GM23338 (cell line): Measurements from ENCODE around the gene GALNT14. TPM values are rescaled to one million over a fixed set of nuclear protein-coding genes. Genes with fewer than 3 reads are reported as not detected.

Source experiments
- ATAC-seq: fragments of 200-7000 bp; cut with Tn5 transposase; 3 replicates; pipeline ENCODE4 v1.9.1; 2020
- DNase-seq: peaks from one replicate; pipeline ENCODE4 v3.0.0-alpha.2; 2015; ENCODE audit warnings: low spot score
- H2AFZ ChIP-seq: fragments of 200-600 bp; sonication (generic); 2 replicates; pipeline ENCODE4 v1.8.0; 2016; ENCODE audit warnings: antibody characterized with exemption, mild to moderate bottlenecking, moderate library complexity
- H3F3A ChIP-seq: fragments of 200-600 bp; sonication (generic); replicated peaks from 2 replicates; pipeline ENCODE4 v1.8.0; 2017; ENCODE audit warnings: antibody characterized with exemption, mixed run types, low read depth
- H3K27ac ChIP-seq: fragments of 200-600 bp; sonication (generic); 2 replicates; pipeline ENCODE4 v1.6.1; 2016; ENCODE audit warnings: low read depth
- H3K27me3 ChIP-seq: fragments of 200-600 bp; sonication (generic); 2 replicates; pipeline ENCODE4 v1.8.0; 2016; ENCODE audit warnings: mild to moderate bottlenecking, mixed run types, moderate library complexity; ENCODE audit not compliant: insufficient read depth
- H3K36me3 ChIP-seq: fragments of 200-600 bp; sonication (generic); 2 replicates; pipeline ENCODE4 v1.8.0; 2016; ENCODE audit warnings: mild to moderate bottlenecking; ENCODE audit not compliant: insufficient read depth
- H3K4me1 ChIP-seq: fragments of 200-600 bp; sonication (generic); 2 replicates; pipeline ENCODE4 v1.8.0; 2016; ENCODE audit warnings: mild to moderate bottlenecking, moderate library complexity; ENCODE audit not compliant: insufficient read depth
- H3K4me2 ChIP-seq: fragments of 200-600 bp; sonication (generic); 2 replicates; pipeline ENCODE4 v1.7.1; 2017; ENCODE audit warnings: mixed run types
- H3K4me3 ChIP-seq: fragments of 200-600 bp; sonication (generic); 2 replicates; pipeline ENCODE4 v1.6.1; 2016; ENCODE audit warnings: mixed run types
- H3K79me2 ChIP-seq: fragments of 200-600 bp; sonication (generic); replicated peaks from 2 replicates; pipeline ENCODE4 v1.8.0; 2017; ENCODE audit warnings: mild to moderate bottlenecking; ENCODE audit not compliant: insufficient read depth
- H3K9me2 ChIP-seq: fragments of 200-600 bp; sonication (generic); 2 replicates; pipeline ENCODE4 v1.8.0; 2017; ENCODE audit not compliant: insufficient read depth
- H4K20me1 ChIP-seq: fragments of 200-600 bp; sonication (generic); replicated peaks from 2 replicates; pipeline ENCODE4 v1.8.0; 2017; ENCODE audit warnings: mild to moderate bottlenecking; ENCODE audit not compliant: insufficient read depth
- H3K27ac Mint-ChIP-seq: 2 replicates; pipeline ENCODE4 v1.8.0; 2020; ENCODE audit warnings: inconsistent platforms, mild to moderate bottlenecking, moderate library complexity, mixed read lengths
- H3K27me3 Mint-ChIP-seq: 3 replicates; pipeline ENCODE4 v1.8.0; 2022; ENCODE audit warnings: low read depth, mild to moderate bottlenecking, moderate library complexity, mixed read lengths, inconsistent platforms; ENCODE audit not compliant: insufficient read depth, poor library complexity
- H3K36me3 Mint-ChIP-seq: 3 replicates; pipeline ENCODE4 v1.8.0; 2021; ENCODE audit warnings: low read depth, mild to moderate bottlenecking, inconsistent platforms, moderate library complexity, mixed read lengths
- H3K4me1 Mint-ChIP-seq: 3 replicates; pipeline ENCODE4 v1.8.0; 2020; ENCODE audit warnings: mild to moderate bottlenecking, inconsistent platforms, mixed read lengths
- H3K4me3 Mint-ChIP-seq: 3 replicates; pipeline ENCODE4 v1.8.0; 2021; ENCODE audit warnings: moderate library complexity, mild to moderate bottlenecking, inconsistent platforms, mixed read lengths
- H3K9me3 Mint-ChIP-seq: 3 replicates; pipeline ENCODE4 v1.8.0; 2020; ENCODE audit warnings: moderate library complexity, mild to moderate bottlenecking, inconsistent platforms, mixed read lengths
- CREB1 ChIP-seq: fragments of 250-450 bp; sonication (Bioruptor Pico); IDR thresholded peaks from 2 replicates; pipeline ENCODE4 v1.5.0; 2020; ENCODE audit warnings: low read depth, mild to moderate bottlenecking, moderate library complexity
- EZH2 ChIP-seq: fragments of 200-600 bp; sonication (generic); IDR thresholded peaks from one replicate; pipeline ENCODE4 v1.8.0; 2017; ENCODE audit warnings: antibody characterized with exemption, mild to moderate bottlenecking, low read depth; ENCODE audit not compliant: unreplicated experiment
- EZH2phosphoT487 ChIP-seq: fragments of 200-600 bp; sonication (generic); IDR thresholded peaks from one replicate; pipeline ENCODE4 v1.8.1; 2018; ENCODE audit warnings: antibody characterized with exemption; ENCODE audit not compliant: unreplicated experiment
- JUNB ChIP-seq: IDR thresholded peaks from one replicate; pipeline ENCODE4 v1.6.1; 2016; ENCODE audit warnings: antibody characterized with exemption; ENCODE audit not compliant: unreplicated experiment
- NANOG ChIP-seq: IDR thresholded peaks from 2 replicates; pipeline ENCODE4 v1.6.1; 2016; ENCODE audit warnings: antibody characterized with exemption, borderline replicate concordance
- POLR2AphosphoS5 ChIP-seq: IDR thresholded peaks from 2 replicates; pipeline ENCODE4 v1.6.1; 2016; ENCODE audit warnings: antibody characterized with exemption, low read depth
- STAT1 ChIP-seq: IDR thresholded peaks from one replicate; pipeline ENCODE4 v1.6.1; 2016; ENCODE audit warnings: antibody characterized with exemption; ENCODE audit not compliant: unreplicated experiment
- ZNF114 ChIP-seq: fragments of 250-450 bp; sonication (Bioruptor Pico); IDR thresholded peaks from 2 replicates; pipeline ENCODE4 v1.5.0; 2020; ENCODE audit warnings: mild to moderate bottlenecking, moderate library complexity
- ZNF331 ChIP-seq: fragments of 250-450 bp; sonication (Bioruptor Pico); IDR thresholded peaks from 2 replicates; pipeline ENCODE4 v1.5.0; 2020; ENCODE audit warnings: low read depth, mild to moderate bottlenecking, moderate library complexity
- polyA plus RNA-seq: library from polyadenylated mRNA; unstranded; fragments of >200 nt; fragmentation: Nextera tagmentation; extraction: Ambion mirVana; gene quantifications from 2 replicates; pipeline ENCODE4 v1.2.1, GENCODE V29; 2016
- total RNA-seq: library from RNA; depleted of rRNA; stranded (reverse); fragments of >200 nt; shearing (Covaris generic); gene quantifications from 2 replicates; pipeline ENCODE4 v1.2.3, GENCODE V29; 2014
- TF ChIP-seq, protein P1 (sequence below): fragments of 250-450 bp; sonication (Bioruptor Pico); IDR thresholded peaks from 2 replicates; pipeline ENCODE4 v1.5.0; 2020; ENCODE audit warnings: mild to moderate bottlenecking, moderate library complexity
- TF ChIP-seq, protein P2 (sequence below), 2 experiments: fragments of 200-600 bp in 1 of 2; sonication (generic) in 1 of 2; conservative IDR thresholded peaks; 2 replicates each; pipeline versions ENCODE4 v1.5.1 to v1.6.1; 2016 to 2017; ENCODE audit warnings: antibody characterized with exemption in 2 of 2, low read depth in 2 of 2, mild to moderate bottlenecking in 2 of 2, moderate library complexity in 1 of 2
- TF ChIP-seq, protein P3 (sequence below): IDR thresholded peaks from one replicate; pipeline ENCODE4 v1.6.1; 2018; ENCODE audit warnings: antibody characterized with exemption; ENCODE audit not compliant: unreplicated experiment
- TF ChIP-seq, protein P4 (sequence below): IDR thresholded peaks from 2 replicates; pipeline ENCODE4 v1.6.1; 2016; ENCODE audit warnings: antibody characterized with exemption

The GALNT14 gene
- total and polyA plus RNA-seq, 2 experiments from 2014 or later, result 5.4 to 7.7 TPM

DNA sequence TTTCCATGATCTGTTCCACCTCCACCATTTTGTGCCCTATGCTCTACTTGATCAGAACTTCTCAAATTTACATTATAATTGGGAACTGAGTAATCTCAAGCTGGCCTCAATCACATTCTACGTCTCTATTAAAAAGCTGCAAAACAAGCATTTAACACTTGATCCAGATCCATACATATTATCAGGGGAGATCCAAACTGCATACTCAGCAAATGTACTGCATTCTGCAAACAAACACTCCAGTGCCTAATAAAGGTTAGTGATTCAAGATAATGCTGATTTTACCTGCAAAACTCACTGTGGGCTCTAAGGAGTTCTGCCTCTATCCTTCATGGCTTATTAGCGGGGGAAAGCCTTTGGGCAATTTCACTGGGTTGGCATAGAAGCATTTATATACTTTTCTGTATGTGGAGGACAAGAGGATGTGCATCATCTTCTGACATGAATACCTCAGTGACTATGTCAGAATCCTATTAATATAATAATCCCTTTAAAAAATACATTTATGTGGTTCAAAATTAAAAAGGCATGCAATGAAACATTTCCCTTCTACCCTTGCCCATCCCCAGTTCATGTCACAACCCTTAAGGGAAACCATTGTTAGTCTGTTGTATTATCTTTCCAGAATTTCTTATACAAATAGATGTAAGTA, 40.2 kb downstream of the GALNT14 start:
- Histone ChIP-seq H3K9me2 (no peaks in the 10 kb centered on the region; the same call in none of the 2 replicates), H3K27ac (no peak overlapping the region)
- no peak for ATAC-seq

More for the DNA sequence above, 40.2 kb downstream of the GALNT14 start:
- no peak overlapping the region for H3K27ac Mint-ChIP-seq
- peaks cover 5% of the 10 kb centered on the region; the same call in 2 of the 3 replicates for H3K4me1 Mint-ChIP-seq
- H4K20me1 ChIP-seq, result no peaks in the 10 kb centered on the region
- H3F3A ChIP-seq, result no peaks in the 10 kb centered on the region
- no peaks in the 10 kb centered on the region for H3K27me3 ChIP-seq
- H3K4me2 ChIP-seq, result no peak overlapping the region
- H3K4me1 ChIP-seq, result no peaks in the 10 kb centered on the region
- H3K4me3 ChIP-seq, result no peak overlapping the region
- no peaks in the 10 kb centered on the region for H3K9me3 Mint-ChIP-seq
- H3K27me3 Mint-ChIP-seq, result no peaks in the 10 kb centered on the region
- H3K79me2 ChIP-seq, result no peaks in the 10 kb centered on the region
- TF ChIP-seq ZNF331 (CRISPR knock-in tag) (no peak), EZH2phosphoT487 (no peak), EZH2 (no peak), CREB1 (CRISPR knock-in tag) (no peak), ZNF114 (no peak), JUNB (no peak), STAT1 (no peak), POLR2AphosphoS5 (no peak), NANOG (no peak)
- TF ChIP-seq, protein P1, sequence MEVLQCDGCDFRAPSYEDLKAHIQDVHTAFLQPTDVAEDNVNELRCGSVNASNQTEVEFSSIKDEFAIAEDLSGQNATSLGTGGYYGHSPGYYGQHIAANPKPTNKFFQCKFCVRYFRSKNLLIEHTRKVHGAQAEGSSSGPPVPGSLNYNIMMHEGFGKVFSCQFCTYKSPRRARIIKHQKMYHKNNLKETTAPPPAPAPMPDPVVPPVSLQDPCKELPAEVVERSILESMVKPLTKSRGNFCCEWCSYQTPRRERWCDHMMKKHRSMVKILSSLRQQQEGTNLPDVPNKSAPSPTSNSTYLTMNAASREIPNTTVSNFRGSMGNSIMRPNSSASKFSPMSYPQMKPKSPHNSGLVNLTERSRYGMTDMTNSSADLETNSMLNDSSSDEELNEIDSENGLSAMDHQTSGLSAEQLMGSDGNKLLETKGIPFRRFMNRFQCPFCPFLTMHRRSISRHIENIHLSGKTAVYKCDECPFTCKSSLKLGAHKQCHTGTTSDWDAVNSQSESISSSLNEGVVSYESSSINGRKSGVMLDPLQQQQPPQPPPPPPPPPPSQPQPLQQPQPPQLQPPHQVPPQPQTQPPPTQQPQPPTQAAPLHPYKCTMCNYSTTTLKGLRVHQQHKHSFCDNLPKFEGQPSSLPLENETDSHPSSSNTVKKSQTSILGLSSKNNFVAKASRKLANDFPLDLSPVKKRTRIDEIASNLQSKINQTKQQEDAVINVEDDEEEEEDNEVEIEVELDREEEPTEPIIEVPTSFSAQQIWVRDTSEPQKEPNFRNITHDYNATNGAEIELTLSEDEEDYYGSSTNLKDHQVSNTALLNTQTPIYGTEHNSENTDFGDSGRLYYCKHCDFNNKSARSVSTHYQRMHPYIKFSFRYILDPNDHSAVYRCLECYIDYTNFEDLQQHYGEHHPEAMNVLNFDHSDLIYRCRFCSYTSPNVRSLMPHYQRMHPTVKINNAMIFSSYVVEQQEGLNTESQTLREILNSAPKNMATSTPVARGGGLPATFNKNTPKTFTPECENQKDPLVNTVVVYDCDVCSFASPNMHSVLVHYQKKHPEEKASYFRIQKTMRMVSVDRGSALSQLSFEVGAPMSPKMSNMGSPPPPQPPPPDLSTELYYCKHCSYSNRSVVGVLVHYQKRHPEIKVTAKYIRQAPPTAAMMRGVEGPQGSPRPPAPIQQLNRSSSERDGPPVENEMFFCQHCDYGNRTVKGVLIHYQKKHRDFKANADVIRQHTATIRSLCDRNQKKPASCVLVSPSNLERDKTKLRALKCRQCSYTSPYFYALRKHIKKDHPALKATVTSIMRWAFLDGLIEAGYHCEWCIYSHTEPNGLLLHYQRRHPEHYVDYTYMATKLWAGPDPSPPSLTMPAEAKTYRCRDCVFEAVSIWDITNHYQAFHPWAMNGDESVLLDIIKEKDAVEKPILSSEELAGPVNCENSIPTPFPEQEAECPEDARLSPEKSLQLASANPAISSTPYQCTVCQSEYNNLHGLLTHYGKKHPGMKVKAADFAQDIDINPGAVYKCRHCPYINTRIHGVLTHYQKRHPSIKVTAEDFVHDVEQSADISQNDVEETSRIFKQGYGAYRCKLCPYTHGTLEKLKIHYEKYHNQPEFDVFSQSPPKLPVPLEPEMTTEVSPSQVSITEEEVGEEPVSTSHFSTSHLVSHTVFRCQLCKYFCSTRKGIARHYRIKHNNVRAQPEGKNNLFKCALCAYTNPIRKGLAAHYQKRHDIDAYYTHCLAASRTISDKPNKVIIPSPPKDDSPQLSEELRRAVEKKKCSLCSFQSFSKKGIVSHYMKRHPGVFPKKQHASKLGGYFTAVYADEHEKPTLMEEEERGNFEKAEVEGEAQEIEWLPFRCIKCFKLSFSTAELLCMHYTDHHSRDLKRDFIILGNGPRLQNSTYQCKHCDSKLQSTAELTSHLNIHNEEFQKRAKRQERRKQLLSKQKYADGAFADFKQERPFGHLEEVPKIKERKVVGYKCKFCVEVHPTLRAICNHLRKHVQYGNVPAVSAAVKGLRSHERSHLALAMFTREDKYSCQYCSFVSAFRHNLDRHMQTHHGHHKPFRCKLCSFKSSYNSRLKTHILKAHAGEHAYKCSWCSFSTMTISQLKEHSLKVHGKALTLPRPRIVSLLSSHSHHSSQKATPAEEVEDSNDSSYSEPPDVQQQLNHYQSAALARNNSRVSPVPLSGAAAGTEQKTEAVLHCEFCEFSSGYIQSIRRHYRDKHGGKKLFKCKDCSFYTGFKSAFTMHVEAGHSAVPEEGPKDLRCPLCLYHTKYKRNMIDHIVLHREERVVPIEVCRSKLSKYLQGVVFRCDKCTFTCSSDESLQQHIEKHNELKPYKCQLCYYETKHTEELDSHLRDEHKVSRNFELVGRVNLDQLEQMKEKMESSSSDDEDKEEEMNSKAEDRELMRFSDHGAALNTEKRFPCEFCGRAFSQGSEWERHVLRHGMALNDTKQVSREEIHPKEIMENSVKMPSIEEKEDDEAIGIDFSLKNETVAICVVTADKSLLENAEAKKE, result no peak
- TF ChIP-seq, protein P2, sequence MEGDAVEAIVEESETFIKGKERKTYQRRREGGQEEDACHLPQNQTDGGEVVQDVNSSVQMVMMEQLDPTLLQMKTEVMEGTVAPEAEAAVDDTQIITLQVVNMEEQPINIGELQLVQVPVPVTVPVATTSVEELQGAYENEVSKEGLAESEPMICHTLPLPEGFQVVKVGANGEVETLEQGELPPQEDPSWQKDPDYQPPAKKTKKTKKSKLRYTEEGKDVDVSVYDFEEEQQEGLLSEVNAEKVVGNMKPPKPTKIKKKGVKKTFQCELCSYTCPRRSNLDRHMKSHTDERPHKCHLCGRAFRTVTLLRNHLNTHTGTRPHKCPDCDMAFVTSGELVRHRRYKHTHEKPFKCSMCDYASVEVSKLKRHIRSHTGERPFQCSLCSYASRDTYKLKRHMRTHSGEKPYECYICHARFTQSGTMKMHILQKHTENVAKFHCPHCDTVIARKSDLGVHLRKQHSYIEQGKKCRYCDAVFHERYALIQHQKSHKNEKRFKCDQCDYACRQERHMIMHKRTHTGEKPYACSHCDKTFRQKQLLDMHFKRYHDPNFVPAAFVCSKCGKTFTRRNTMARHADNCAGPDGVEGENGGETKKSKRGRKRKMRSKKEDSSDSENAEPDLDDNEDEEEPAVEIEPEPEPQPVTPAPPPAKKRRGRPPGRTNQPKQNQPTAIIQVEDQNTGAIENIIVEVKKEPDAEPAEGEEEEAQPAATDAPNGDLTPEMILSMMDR (conservative IDR thresholded peaks at IDR 0.05; ENCODE audit: low read depth in 2 of 2), result no peak
- TF ChIP-seq, protein P3, sequence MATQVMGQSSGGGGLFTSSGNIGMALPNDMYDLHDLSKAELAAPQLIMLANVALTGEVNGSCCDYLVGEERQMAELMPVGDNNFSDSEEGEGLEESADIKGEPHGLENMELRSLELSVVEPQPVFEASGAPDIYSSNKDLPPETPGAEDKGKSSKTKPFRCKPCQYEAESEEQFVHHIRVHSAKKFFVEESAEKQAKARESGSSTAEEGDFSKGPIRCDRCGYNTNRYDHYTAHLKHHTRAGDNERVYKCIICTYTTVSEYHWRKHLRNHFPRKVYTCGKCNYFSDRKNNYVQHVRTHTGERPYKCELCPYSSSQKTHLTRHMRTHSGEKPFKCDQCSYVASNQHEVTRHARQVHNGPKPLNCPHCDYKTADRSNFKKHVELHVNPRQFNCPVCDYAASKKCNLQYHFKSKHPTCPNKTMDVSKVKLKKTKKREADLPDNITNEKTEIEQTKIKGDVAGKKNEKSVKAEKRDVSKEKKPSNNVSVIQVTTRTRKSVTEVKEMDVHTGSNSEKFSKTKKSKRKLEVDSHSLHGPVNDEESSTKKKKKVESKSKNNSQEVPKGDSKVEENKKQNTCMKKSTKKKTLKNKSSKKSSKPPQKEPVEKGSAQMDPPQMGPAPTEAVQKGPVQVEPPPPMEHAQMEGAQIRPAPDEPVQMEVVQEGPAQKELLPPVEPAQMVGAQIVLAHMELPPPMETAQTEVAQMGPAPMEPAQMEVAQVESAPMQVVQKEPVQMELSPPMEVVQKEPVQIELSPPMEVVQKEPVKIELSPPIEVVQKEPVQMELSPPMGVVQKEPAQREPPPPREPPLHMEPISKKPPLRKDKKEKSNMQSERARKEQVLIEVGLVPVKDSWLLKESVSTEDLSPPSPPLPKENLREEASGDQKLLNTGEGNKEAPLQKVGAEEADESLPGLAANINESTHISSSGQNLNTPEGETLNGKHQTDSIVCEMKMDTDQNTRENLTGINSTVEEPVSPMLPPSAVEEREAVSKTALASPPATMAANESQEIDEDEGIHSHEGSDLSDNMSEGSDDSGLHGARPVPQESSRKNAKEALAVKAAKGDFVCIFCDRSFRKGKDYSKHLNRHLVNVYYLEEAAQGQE, result no peak
- TF ChIP-seq, protein P4, sequence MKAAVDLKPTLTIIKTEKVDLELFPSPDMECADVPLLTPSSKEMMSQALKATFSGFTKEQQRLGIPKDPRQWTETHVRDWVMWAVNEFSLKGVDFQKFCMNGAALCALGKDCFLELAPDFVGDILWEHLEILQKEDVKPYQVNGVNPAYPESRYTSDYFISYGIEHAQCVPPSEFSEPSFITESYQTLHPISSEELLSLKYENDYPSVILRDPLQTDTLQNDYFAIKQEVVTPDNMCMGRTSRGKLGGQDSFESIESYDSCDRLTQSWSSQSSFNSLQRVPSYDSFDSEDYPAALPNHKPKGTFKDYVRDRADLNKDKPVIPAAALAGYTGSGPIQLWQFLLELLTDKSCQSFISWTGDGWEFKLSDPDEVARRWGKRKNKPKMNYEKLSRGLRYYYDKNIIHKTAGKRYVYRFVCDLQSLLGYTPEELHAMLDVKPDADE, result no peak
- H3K36me3 Mint-ChIP-seq, result no peaks in the 10 kb centered on the region
- no peak overlapping the region for H3K4me3 Mint-ChIP-seq
- no peak for DNase-seq
- no peaks in the 10 kb centered on the region for H3K36me3 ChIP-seq
- no peak overlapping the region for H2AFZ ChIP-seq
